ENCODE measurements around the gene ABCA12.

Gene ABCA12

GRCh38 chr2:215136669-215137328 is 1.6 kb downstream of the ABCA12 start:
- DNase-seq = no peak

DNA sequence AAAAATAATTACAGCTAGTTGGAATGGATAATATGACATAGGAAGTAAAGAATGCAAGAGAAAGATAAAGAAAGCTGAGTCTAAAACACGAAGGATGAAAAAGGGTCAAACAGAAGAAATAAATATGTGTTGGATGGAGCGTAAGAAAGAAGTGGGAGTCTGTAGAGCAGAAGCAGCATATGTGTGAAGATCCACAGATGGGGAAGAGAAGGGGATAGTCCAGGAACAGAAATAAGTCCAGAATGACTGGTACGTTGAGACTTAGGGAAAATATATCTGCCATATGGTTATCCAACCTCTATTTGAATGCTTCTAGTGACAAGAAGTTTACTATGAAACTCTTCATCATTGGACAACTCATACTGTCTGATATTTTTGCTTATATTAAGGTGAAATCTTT is 18.0 kb downstream of the ABCA12 start:
- no peak for DNase-seq

GRCh38 chr2:215119847-215120246 is 18.6 kb downstream of the ABCA12 start:
- no peak for DNase-seq

DNA sequence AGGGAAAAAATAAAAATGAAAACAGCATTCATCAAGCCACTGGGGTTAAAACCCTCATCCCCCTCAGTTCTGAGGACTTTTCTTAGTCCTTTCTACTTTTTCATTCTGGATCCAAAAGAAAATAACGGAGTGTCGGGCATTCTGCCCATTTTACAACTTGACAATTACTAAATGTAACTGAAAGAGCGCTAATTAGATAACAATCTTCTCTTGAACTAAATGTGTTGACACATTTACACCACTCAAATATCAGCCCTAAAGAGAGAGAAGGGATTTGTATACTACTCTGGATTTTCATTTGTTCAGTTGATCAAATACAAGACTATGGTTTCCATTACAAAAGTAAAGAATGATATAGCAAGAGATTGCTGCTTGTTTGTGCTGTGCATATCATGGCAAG is 27.5 kb downstream of the ABCA12 start:
- no peak for DNase-seq

- DNase-seq = no peak
Measured at GRCh38 chr2:215107216-215108056, 31.0 kb downstream of the ABCA12 start.

GRCh38 chr2:215105607-215106354 is 32.6 kb downstream of the ABCA12 start:
- no peak for DNase-seq

DNA sequence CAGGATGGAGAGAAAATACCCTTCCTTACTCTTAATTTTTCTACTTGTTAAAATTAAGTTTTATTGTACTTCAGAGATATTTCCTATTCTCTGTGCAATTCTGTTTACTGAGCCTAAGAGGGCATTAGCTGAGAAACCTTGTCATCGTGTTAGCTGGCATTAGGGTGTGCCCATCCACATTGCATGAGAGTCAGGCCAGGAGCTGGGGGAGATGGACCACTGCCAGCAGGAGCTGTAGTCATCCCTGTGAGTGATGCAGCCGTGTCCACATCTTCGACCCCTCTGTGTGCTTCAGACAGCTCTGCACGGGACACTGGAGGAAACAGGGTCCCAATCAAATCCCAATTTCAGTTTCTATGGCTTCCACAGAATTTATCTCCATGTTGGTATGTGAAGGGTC is 34.2 kb downstream of the ABCA12 start:
- DNase-seq = no peak

DNA sequence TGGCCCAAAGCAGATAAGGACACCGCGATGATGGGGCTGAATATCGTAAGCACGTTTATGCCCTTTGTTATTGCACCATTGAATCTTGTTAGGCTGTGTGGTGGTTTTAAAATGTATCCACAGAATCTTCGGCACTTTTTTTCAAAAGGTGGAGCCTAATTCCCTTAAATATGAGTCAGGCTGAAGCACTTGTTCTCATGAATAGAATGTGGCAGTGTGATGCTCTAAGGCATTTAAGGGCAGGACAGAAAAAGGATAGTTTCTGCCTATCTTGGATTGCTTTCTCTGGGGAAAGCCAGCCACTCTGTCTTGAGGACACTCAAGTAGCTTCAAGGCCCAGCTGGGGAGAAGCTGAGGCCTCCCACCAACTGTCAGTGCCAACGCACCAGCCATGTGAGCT is 39.6 kb downstream of the ABCA12 start:
- no peak for DNase-seq

GRCh38 chr2:215084080-215084479 is 54.3 kb downstream of the ABCA12 start:
- no peak for DNase-seq

DNA sequence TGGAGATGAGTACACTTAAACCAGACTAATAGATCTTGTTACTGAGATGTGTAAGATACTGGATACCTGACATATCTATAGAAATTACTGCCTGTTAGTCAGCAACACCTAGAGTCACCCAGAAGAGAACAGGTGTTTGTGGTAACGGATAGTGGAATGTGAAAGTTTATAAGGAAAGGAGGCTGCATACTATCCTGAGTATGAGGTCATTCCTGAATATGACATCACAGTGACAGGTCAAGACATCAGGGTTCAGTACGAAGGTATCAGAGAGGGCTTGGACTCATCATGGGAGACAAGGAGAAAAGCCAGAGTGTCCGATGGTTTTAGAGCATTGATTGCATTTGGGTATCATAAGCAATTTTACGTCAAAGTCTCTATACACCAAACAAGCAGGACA is 55.3 kb downstream of the ABCA12 start:
- DNase-seq = no peak

GRCh38 chr2:215082446-215082845 is 56.0 kb downstream of the ABCA12 start:
- no peak for DNase-seq

GRCh38 chr2:215080545-215080944 is 57.9 kb downstream of the ABCA12 start:
- DNase-seq = no peak

- no peak for DNase-seq
Measured at GRCh38 chr2:215071676-215072075, 66.8 kb downstream of the ABCA12 start.

GRCh38 chr2:215068399-215068798 is 70.0 kb downstream of the ABCA12 start:
- DNase-seq = no peak

DNA sequence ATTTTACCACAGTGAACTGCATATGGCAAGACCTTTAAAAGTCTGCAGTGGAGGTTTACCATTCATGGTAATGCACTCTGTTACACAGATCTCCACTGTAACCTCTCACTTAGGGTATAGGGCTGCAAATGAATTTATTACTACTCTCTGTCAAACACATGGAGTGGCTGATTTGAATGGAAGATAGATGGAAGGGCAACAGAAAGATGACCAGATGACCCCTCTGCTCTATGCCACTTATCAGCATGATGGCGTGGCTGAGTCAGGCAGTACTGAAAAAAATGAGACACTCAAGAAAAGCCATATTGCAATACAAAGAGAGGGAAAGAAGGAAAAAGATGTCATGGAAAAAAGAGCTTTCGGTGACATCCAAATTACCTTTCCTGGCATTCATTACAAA is 72.3 kb downstream of the ABCA12 start:
- no peak for DNase-seq

GRCh38 chr2:215063526-215063925 is 74.9 kb downstream of the ABCA12 start:
- DNase-seq = no peak

DNA sequence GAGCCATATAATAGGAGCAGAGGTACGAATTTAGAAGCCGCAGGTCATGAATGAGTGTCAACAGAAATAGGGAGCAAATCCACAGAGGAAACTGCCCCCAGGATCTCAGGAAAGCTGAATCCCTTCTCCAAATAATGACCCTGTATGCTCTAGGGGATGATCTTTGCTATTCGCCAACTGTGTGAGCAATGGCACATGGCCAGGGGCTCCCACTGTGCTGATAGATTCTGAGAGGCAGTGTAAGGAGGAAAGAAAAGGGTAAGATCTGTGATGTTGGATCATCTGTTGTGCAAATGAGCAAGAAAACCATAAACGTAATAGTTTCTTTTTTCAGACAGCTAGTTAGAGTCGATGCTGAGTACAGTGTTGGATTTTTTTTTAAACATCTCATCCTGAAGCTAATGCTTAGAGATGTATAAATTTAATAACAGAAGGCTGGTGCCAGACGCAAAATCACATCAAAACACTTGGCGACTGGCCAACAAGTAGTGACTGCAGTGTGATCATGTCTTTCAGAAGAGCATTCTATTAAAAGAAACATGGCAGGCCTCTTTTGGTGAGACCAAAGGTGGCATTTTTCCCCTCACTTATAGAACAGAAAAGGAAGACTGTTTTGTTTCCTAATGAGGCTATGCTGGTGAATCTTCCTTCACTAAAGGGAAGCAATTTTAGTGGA is 77.4 kb downstream of the ABCA12 start:
- DNase-seq = no peak

DNA sequence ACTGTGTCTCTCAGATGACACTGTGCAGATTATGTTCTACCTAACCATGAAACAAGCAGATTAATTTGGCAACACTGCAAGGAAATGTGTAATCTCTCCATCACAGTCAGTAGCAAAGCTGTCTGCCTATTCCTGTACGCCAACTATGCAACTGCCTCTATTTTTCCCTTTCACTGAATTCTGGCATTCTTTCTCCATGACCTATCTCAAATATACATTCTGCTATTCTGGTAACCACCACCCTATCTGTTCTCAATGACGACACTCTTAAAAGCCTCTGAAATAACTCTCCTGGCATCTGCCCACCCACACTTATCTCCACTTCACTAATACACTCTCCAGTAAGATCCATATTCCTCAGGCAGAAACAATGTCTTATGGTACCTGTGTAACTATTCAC is 78.7 kb downstream of the ABCA12 start:
- no peak for DNase-seq

- no peak for DNase-seq
Measured at GRCh38 chr2:215055891-215056290, 82.5 kb downstream of the ABCA12 start.

DNA sequence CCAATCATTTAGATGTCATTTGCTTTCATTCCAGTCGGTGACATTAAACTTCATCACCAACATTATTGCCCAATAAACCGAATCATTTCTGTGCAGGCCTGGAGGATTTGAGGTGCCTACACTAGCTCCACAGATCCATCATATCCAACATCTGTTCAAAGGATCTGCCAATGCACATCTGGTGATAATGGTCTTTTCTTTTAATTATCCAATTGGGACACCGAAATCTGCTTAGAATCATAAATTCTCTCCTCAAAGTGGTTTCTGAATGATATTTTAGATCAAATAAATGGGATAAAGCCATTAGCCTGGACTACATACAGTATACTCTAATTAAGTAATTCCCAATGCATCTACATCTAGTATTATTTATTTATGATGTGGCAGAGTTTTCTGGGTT is 85.6 kb downstream of the ABCA12 start:
- DNase-seq = no peak

DNA sequence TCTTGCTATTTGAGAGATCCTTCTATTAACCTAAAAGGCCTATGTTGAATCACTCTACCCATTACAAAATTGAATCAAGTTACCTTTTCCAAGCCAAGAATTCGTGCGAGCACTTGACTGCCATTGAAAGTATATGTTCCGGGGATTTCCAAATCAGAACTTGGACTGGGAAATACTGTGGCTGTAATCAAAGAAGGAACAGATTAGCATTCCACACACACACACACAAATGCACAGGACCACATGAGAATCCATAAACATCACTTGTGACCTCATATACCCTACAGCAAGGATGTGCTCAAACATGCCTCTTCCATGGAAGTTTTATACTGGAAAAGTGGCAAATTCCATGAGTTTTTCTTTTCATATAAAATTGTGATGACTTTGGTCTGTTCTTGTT is 86.0 kb downstream of the ABCA12 start:
- no peak for DNase-seq

DNA sequence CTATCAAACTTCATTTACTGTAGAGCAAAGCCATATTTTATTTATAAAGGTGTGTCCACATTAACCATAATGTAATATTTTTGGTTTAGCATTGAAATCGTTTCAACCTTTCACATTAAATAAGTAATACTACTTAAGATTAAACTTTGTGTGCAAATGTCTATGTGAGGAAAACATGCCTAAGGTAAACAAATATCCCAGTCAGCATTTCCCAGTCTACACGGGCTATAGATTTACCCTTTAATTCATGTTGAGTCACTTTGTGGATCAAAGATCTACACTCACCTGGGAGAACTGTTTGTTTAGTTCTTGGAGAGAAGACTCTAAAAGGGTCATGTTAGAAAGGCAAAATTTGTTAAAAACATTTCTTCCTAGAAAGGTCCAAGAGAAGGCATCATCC is 89.1 kb downstream of the ABCA12 start:
- no peak for DNase-seq

DNA sequence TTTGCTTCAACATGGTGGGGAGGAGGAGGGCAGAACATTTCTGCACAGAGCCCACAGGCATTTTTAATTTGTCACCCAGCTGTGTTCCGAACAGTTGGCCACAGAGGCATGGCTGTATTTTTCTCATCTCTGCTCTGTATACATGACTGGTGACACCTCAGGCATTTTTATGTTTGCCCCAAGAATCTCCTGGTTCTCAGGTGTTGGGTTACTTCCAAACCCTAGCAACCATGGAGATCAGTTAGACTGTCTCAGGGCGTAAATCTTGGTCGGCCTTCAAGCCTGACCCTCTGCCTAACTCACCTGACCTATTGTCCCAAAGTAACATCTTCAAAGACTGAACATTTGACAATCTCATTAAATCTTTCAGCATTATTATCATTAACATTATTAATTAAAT is 100.0 kb downstream of the ABCA12 start:
- no peak for DNase-seq

Measured in CD4-positive, alpha-beta T cell treated with Interleukin-10 for 1 hour (primary cell).